WTC11 (cell line): ENCODE results near the gene PLIN1. TPM values are rescaled to one million over a fixed set of nuclear protein-coding genes. Genes with fewer than 3 reads are reported as not detected.

Experiments
- ATAC-seq: fragments of 200-7000 bp; cut with Tn5 transposase; 2 replicates; pipeline ENCODE4 v1.10.0; 2021; ENCODE audit warnings: mild to moderate bottlenecking, moderate library complexity
- CTCF ChIA-PET: fragments of 300-600 bp; sonication (Branson Sonifier 250); formaldehyde crosslinking; loops from one replicate; lab custom pipeline; 2021; ENCODE audit warnings: antibody characterized with exemption; lab: Charles Lee
- POLR2A ChIA-PET: fragments of 350-600 bp; sonication (Branson Sonifier 250); formaldehyde crosslinking; loops from one replicate; lab custom pipeline; 2021; ENCODE audit warnings: antibody characterized with exemption; lab: Charles Lee
- DNase-seq: peaks from one replicate; pipeline ENCODE4 v3.0.0; 2021; ENCODE audit warnings: low spot score
- H3K27ac Mint-ChIP-seq: 2 replicates; pipeline ENCODE4 v1.8.0; 2021; ENCODE audit warnings: mixed read lengths
- H3K27me3 Mint-ChIP-seq: 2 replicates; pipeline ENCODE4 v1.8.0; 2021; ENCODE audit warnings: low read depth, mild to moderate bottlenecking, moderate library complexity, mixed read lengths
- H3K36me3 Mint-ChIP-seq: 2 replicates; pipeline ENCODE4 v1.8.0; 2021; ENCODE audit warnings: mixed read lengths
- H3K4me1 Mint-ChIP-seq: 2 replicates; pipeline ENCODE4 v1.8.0; 2022; ENCODE audit warnings: mixed read lengths
- H3K4me3 Mint-ChIP-seq: 2 replicates; pipeline ENCODE4 v1.8.0; 2021; ENCODE audit warnings: mild to moderate bottlenecking, moderate library complexity, mixed read lengths
- H3K9me3 Mint-ChIP-seq: 2 replicates; pipeline ENCODE4 v1.8.0; 2021; ENCODE audit warnings: mixed read lengths
- CBFB ChIP-seq: sonication (generic); formaldehyde crosslinking; IDR thresholded peaks from 2 replicates; pipeline ENCODE4 v1.8.1; 2022; ENCODE audit warnings: mild to moderate bottlenecking, low read depth, missing genetic modification reagents
- GABPB1 ChIP-seq: sonication (generic); formaldehyde crosslinking; IDR thresholded peaks from 2 replicates; pipeline ENCODE4 v1.8.1; 2023; ENCODE audit warnings: mild to moderate bottlenecking, missing genetic modification reagents
- IRF2 ChIP-seq: sonication (generic); formaldehyde crosslinking; IDR thresholded peaks from 2 replicates; pipeline ENCODE4 v1.8.0; 2022; ENCODE audit warnings: low read depth, missing genetic modification reagents, borderline replicate concordance
- NFE2L1 ChIP-seq: sonication (generic); formaldehyde crosslinking; IDR thresholded peaks from 2 replicates; pipeline ENCODE4 v1.8.1; 2023; ENCODE audit warnings: missing genetic modification reagents
- NR2C2 ChIP-seq: sonication (generic); formaldehyde crosslinking; IDR thresholded peaks from 2 replicates; pipeline ENCODE4 v1.8.0; 2022; ENCODE audit warnings: mild to moderate bottlenecking, missing genetic modification reagents
- RELA ChIP-seq: sonication (generic); formaldehyde crosslinking; IDR thresholded peaks from 2 replicates; pipeline ENCODE4 v1.8.1; 2022; ENCODE audit warnings: missing genetic modification reagents, mild to moderate bottlenecking, borderline replicate concordance
- RORB ChIP-seq: fragments of 250-450 bp; sonication (Bioruptor Pico); IDR thresholded peaks from 2 replicates; pipeline ENCODE4 v1.9.0; 2021; ENCODE audit warnings: mild to moderate bottlenecking
- TCF7 ChIP-seq: sonication (generic); formaldehyde crosslinking; IDR thresholded peaks from 2 replicates; pipeline ENCODE4 v1.8.0; 2022; ENCODE audit warnings: mild to moderate bottlenecking, low read depth, missing genetic modification reagents, moderate library complexity
- ZBTB21 ChIP-seq: sonication (generic); formaldehyde crosslinking; IDR thresholded peaks from 2 replicates; pipeline ENCODE4 v1.8.1; 2023; ENCODE audit warnings: mild to moderate bottlenecking, missing genetic modification reagents, borderline replicate concordance
- ZNF671 ChIP-seq: fragments of 250-450 bp; sonication (Bioruptor Pico); IDR thresholded peaks from 2 replicates; pipeline ENCODE4 v1.8.0; 2021; ENCODE audit warnings: mild to moderate bottlenecking
- total RNA-seq: library from RNA; stranded (reverse); gene quantifications from 3 replicates; pipeline ENCODE4 v1.2.3, GENCODE V29; 2021
- TF ChIP-seq, protein P1 (sequence below): sonication (generic); formaldehyde crosslinking; IDR thresholded peaks from 2 replicates; pipeline ENCODE4 v1.8.0; 2023; ENCODE audit warnings: mild to moderate bottlenecking, missing genetic modification reagents
- TF ChIP-seq, protein P2 (sequence below): fragments of 250-450 bp; sonication (Bioruptor Pico); IDR thresholded peaks from 2 replicates; pipeline ENCODE4 v1.9.0; 2021; ENCODE audit warnings: mild to moderate bottlenecking
- TF ChIP-seq, protein P3 (sequence below): sonication (generic); formaldehyde crosslinking; IDR thresholded peaks from 2 replicates; pipeline ENCODE4 v1.8.1; 2022; ENCODE audit warnings: mild to moderate bottlenecking, missing genetic modification reagents, moderate library complexity, borderline replicate concordance
- TF ChIP-seq, protein P4 (sequence below): sonication (generic); formaldehyde crosslinking; IDR thresholded peaks from 2 replicates; pipeline ENCODE4 v1.8.0; 2022; ENCODE audit warnings: missing genetic modification reagents
- TF ChIP-seq, protein P5 (sequence below): sonication (generic); formaldehyde crosslinking; IDR thresholded peaks from 2 replicates; pipeline ENCODE4 v1.8.1; 2022; ENCODE audit warnings: low read depth, mild to moderate bottlenecking, moderate library complexity, missing genetic modification reagents, borderline replicate concordance
- TF ChIP-seq, protein P6 (sequence below): fragments of 250-450 bp; sonication (Bioruptor Pico); IDR thresholded peaks from 2 replicates; pipeline ENCODE4 v2.1.2; 2022; ENCODE audit warnings: mild to moderate bottlenecking, moderate library complexity
- TF ChIP-seq, protein P7 (sequence below): sonication (generic); formaldehyde crosslinking; IDR thresholded peaks from 2 replicates; pipeline ENCODE4 v1.8.0; 2022; ENCODE audit warnings: mild to moderate bottlenecking, missing genetic modification reagents

The PLIN1 gene
- total RNA-seq, 1 experiment from 2014 or later = 0.70 TPM

DNA sequence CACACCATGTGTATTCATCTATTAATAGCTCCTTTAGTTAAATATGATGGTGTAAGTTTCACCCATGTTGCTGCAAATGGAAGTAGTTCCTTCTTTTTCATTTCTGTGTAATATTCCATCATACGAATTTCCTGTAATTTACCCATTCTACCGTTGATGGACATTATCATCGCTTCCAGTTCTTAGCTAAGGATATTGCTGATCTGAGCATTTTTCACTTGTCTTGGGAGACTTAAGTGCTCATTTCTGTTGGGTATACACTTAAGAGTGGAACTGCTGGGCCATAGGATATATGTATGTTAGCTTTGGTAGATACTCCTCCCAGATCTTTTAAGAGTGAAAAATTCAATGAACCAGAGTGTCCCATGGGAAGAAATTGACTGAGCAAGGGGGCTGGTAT is 11.0 kb downstream of the PLIN1 start (continued):
- TF ChIP-seq, protein P1, sequence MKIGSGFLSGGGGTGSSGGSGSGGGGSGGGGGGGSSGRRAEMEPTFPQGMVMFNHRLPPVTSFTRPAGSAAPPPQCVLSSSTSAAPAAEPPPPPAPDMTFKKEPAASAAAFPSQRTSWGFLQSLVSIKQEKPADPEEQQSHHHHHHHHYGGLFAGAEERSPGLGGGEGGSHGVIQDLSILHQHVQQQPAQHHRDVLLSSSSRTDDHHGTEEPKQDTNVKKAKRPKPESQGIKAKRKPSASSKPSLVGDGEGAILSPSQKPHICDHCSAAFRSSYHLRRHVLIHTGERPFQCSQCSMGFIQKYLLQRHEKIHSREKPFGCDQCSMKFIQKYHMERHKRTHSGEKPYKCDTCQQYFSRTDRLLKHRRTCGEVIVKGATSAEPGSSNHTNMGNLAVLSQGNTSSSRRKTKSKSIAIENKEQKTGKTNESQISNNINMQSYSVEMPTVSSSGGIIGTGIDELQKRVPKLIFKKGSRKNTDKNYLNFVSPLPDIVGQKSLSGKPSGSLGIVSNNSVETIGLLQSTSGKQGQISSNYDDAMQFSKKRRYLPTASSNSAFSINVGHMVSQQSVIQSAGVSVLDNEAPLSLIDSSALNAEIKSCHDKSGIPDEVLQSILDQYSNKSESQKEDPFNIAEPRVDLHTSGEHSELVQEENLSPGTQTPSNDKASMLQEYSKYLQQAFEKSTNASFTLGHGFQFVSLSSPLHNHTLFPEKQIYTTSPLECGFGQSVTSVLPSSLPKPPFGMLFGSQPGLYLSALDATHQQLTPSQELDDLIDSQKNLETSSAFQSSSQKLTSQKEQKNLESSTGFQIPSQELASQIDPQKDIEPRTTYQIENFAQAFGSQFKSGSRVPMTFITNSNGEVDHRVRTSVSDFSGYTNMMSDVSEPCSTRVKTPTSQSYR (CRISPR knock-in tag) = no peak
- TF ChIP-seq, all 79 proteins: peak for 0

DNA sequence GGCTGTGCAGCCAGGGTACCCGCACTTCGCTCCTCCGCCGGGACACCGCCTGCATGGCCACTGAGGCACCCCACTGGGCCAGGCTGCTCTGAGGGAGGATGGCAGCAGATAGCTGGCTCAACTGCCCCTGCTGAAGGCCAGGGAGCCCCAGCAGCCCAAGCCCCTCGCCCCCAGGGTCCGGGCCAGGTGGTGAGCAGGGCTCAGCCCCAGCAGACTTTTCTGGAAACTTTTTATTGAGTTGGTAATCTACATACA is 11.5 kb downstream of the PLIN1 start:
- H3K9me3 Mint-ChIP-seq = no peaks in the 10 kb centered on the region
- H3K36me3 Mint-ChIP-seq = no peaks in the 10 kb centered on the region
- no peak overlapping the region for H3K27ac Mint-ChIP-seq
- no peak for DNase-seq
- H3K4me1 Mint-ChIP-seq = peaks cover 14% of the 10 kb centered on the region
- TF ChIP-seq RORB (CRISPR knock-in tag) = no peak
- no peak for TF ChIP-seq CBFB (CRISPR knock-in tag)
- TF ChIP-seq, protein P2, sequence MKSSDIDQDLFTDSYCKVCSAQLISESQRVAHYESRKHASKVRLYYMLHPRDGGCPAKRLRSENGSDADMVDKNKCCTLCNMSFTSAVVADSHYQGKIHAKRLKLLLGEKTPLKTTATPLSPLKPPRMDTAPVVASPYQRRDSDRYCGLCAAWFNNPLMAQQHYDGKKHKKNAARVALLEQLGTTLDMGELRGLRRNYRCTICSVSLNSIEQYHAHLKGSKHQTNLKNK (CRISPR knock-in tag) = no peak
- TF ChIP-seq NR2C2 (CRISPR knock-in tag) = no peak
- TF ChIP-seq, protein P3, sequence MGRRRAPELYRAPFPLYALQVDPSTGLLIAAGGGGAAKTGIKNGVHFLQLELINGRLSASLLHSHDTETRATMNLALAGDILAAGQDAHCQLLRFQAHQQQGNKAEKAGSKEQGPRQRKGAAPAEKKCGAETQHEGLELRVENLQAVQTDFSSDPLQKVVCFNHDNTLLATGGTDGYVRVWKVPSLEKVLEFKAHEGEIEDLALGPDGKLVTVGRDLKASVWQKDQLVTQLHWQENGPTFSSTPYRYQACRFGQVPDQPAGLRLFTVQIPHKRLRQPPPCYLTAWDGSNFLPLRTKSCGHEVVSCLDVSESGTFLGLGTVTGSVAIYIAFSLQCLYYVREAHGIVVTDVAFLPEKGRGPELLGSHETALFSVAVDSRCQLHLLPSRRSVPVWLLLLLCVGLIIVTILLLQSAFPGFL (CRISPR knock-in tag) = no peak
- no peak for TF ChIP-seq ZBTB21 (CRISPR knock-in tag)
- TF ChIP-seq, protein P4, sequence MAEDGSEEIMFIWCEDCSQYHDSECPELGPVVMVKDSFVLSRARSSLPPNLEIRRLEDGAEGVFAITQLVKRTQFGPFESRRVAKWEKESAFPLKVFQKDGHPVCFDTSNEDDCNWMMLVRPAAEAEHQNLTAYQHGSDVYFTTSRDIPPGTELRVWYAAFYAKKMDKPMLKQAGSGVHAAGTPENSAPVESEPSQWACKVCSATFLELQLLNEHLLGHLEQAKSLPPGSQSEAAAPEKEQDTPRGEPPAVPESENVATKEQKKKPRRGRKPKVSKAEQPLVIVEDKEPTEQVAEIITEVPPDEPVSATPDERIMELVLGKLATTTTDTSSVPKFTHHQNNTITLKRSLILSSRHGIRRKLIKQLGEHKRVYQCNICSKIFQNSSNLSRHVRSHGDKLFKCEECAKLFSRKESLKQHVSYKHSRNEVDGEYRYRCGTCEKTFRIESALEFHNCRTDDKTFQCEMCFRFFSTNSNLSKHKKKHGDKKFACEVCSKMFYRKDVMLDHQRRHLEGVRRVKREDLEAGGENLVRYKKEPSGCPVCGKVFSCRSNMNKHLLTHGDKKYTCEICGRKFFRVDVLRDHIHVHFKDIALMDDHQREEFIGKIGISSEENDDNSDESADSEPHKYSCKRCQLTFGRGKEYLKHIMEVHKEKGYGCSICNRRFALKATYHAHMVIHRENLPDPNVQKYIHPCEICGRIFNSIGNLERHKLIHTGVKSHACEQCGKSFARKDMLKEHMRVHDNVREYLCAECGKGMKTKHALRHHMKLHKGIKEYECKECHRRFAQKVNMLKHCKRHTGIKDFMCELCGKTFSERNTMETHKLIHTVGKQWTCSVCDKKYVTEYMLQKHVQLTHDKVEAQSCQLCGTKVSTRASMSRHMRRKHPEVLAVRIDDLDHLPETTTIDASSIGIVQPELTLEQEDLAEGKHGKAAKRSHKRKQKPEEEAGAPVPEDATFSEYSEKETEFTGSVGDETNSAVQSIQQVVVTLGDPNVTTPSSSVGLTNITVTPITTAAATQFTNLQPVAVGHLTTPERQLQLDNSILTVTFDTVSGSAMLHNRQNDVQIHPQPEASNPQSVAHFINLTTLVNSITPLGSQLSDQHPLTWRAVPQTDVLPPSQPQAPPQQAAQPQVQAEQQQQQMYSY (CRISPR knock-in tag) = no peak
- TF ChIP-seq GABPB1 (CRISPR knock-in tag) = no peak
- TF ChIP-seq, protein P5, sequence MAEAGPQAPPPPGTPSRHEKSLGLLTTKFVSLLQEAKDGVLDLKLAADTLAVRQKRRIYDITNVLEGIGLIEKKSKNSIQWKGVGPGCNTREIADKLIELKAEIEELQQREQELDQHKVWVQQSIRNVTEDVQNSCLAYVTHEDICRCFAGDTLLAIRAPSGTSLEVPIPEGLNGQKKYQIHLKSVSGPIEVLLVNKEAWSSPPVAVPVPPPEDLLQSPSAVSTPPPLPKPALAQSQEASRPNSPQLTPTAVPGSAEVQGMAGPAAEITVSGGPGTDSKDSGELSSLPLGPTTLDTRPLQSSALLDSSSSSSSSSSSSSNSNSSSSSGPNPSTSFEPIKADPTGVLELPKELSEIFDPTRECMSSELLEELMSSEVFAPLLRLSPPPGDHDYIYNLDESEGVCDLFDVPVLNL = no peak
- TF ChIP-seq ZNF671 (CRISPR knock-in tag) = no peak
- TF ChIP-seq NFE2L1 (CRISPR knock-in tag) = no peak
- TF ChIP-seq TCF7 = no peak
- TF ChIP-seq, protein P6, sequence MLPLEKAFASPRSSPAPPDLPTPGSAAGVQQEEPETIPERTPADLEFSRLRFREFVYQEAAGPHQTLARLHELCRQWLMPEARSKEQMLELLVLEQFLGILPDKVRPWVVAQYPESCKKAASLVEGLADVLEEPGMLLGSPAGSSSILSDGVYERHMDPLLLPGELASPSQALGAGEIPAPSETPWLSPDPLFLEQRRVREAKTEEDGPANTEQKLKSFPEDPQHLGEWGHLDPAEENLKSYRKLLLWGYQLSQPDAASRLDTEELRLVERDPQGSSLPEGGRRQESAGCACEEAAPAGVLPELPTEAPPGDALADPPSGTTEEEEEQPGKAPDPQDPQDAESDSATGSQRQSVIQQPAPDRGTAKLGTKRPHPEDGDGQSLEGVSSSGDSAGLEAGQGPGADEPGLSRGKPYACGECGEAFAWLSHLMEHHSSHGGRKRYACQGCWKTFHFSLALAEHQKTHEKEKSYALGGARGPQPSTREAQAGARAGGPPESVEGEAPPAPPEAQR (CRISPR knock-in tag) = no peak
- TF ChIP-seq, protein P7, sequence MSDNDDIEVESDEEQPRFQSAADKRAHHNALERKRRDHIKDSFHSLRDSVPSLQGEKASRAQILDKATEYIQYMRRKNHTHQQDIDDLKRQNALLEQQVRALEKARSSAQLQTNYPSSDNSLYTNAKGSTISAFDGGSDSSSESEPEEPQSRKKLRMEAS (CRISPR knock-in tag) = no peak
- TF ChIP-seq RELA = no peak
- no peak for TF ChIP-seq IRF2 (CRISPR knock-in tag)
- ATAC-seq = no peak
- ChIA-PET CTCF (no interaction called here), POLR2A (no interaction called here)
- H3K4me3 Mint-ChIP-seq = no peak overlapping the region
- peaks cover 17% of the 10 kb centered on the region for H3K27me3 Mint-ChIP-seq
